Measurements from ENCODE around the gene ACP1. TPM values are rescaled to one million over a fixed set of nuclear protein-coding genes. Genes with fewer than 3 reads are reported as not detected.

The ACP1 gene
- total RNA-seq, 1 experiment from 2014 or later: 90.9 TPM

GRCh38 chr2:281381-281780 lies 16.6 kb downstream of the ACP1 start:
- ATAC-seq: no peak
- no peak overlapping the region for H3K27ac ChIP-seq (ENCODE audit: low read length)
- BruUV-seq (replicated peaks): no TSS peak
- CTCF ChIA-PET: interaction anchor here (0.7 kb wide), 1 partner anchor 120 kb away, joined by 3 read pairs; no protein-coding TSS in a partner anchor
- peaks cover 22% of the 10 kb centered on the region for H3K36me3 ChIP-seq (ENCODE audit: control insufficient read depth, insufficient read depth, low read length)
- no peaks in the 10 kb centered on the region for H3K27me3 ChIP-seq (ENCODE audit: control insufficient read depth, insufficient read depth, low read length)
- no peaks in the 10 kb centered on the region; the same call in 1 of the 2 replicates for H3K4me1 ChIP-seq (ENCODE audit: control insufficient read depth, insufficient read depth, low read length)
- intact Hi-C loops (cut with micrococcal nuclease; ENCODE audit: unreplicated experiment): no loop called here
- POLR2A ChIA-PET: interaction anchor here (0.7 kb wide), 1 partner anchor 27 kb away, joined by 4 read pairs; no protein-coding TSS in a partner anchor
- no peak for DNase-seq (ENCODE audit: low read depth, low spot score)
- H3K9me3 ChIP-seq (ENCODE audit: control insufficient read depth, insufficient read depth, low read depth, low read length): no peaks in the 10 kb centered on the region
- TF ChIP-seq POLR2AphosphoS5 (IDR thresholded peaks at IDR 0.05; ENCODE audit: low read depth, low read length) (no peak), TCF7L2 (IDR thresholded peaks at IDR 0.05; ENCODE audit: low read depth, low read length) (no peak), REST (IDR thresholded peaks at IDR 0.05; ENCODE audit: insufficient read depth in 1 of 2, low read depth in 2 of 2, low read length in 1 of 2) (no peak), CTCF (IDR thresholded peaks at IDR 0.05) (no peak), SIN3A (IDR thresholded peaks at IDR 0.05; ENCODE audit: borderline replicate concordance, insufficient read depth, low read depth, low read length) (no peak)
- H3K4me3 ChIP-seq (ENCODE audit: low read depth in 2 of 2, low read length in 2 of 2): no peak overlapping the region
- in situ Hi-C loops (cut with HindIII; ENCODE audit: low pct_unique_long_range_greater_than_20kb, low sequenced_read_pairs): no loop called here

GRCh38 chr2:282371-283263 lies 17.9 kb downstream of the ACP1 start:
- ATAC-seq (no peak), DNase-seq (ENCODE audit: low read depth, low spot score) (no peak)
- CTCF ChIA-PET: no interaction called here
- TF ChIP-seq SIN3A (IDR thresholded peaks at IDR 0.05; ENCODE audit: borderline replicate concordance, insufficient read depth, low read depth, low read length) (no peak), POLR2AphosphoS5 (IDR thresholded peaks at IDR 0.05; ENCODE audit: low read depth, low read length) (no peak), REST (IDR thresholded peaks at IDR 0.05; ENCODE audit: insufficient read depth in 1 of 2, low read depth in 2 of 2, low read length in 1 of 2) (no peak), CTCF (IDR thresholded peaks at IDR 0.05) (no peak), TCF7L2 (IDR thresholded peaks at IDR 0.05; ENCODE audit: low read depth, low read length) (no peak)
- intact Hi-C loops (cut with micrococcal nuclease; ENCODE audit: unreplicated experiment): no loop called here
- H3K9me3 ChIP-seq (ENCODE audit: control insufficient read depth, insufficient read depth, low read depth, low read length): no peaks in the 10 kb centered on the region
- no TSS peak for BruUV-seq (replicated peaks)
- H3K27me3 ChIP-seq (ENCODE audit: control insufficient read depth, insufficient read depth, low read length): peaks cover 2% of the 10 kb centered on the region; the same call in 1 of the 2 replicates
- no peaks in the 10 kb centered on the region; the same call in 1 of the 2 replicates for H3K4me1 ChIP-seq (ENCODE audit: control insufficient read depth, insufficient read depth, low read length)
- no peak overlapping the region for H3K4me3 ChIP-seq (ENCODE audit: low read depth in 2 of 2, low read length in 2 of 2)
- POLR2A ChIA-PET: interaction anchor here (0.7 kb wide), 2 partner anchors 9 to 28 kb away, joined by 3 to 4 read pairs; no protein-coding TSS in a partner anchor
- H3K27ac ChIP-seq (ENCODE audit: low read length): no peak overlapping the region
- peaks cover 16% of the 10 kb centered on the region for H3K36me3 ChIP-seq (ENCODE audit: control insufficient read depth, insufficient read depth, low read length)
- in situ Hi-C loops (cut with HindIII; ENCODE audit: low pct_unique_long_range_greater_than_20kb, low sequenced_read_pairs): no loop called here

All from Panc1 (cell line).